RWPE1 (cell line): ENCODE data around the gene MRC2.

ENCODE experiments used
- CTCF ChIA-PET: fragments of 350-600 bp; sonication (Branson Sonifier 250); formaldehyde crosslinking; extraction: SDS; loops from one replicate; lab custom pipeline; 2021; lab: Yijun Ruan, JAX
- POLR2A ChIA-PET: fragments of 400-600 bp; formaldehyde crosslinking; extraction: SDS; loops from one replicate; lab custom pipeline; 2020; ENCODE audit warnings: antibody characterized with exemption; ENCODE audit not compliant: low non-redundant PET; lab: Yijun Ruan, JAX
- DNase-seq: peaks from one replicate; pipeline ENCODE4 v3.0.0; 2012; ENCODE audit warnings: low spot score
- H3K27ac ChIP-seq: fragments of 450-650 bp; 2 replicates; pipeline ENCODE4 v1.5.1; 2017
- TF ChIP-seq, protein P1 (sequence below): fragments of 450-650 bp; conservative IDR thresholded peaks from 2 replicates; pipeline ENCODE4 v1.5.1; 2017; ENCODE audit warnings: low read depth, mild to moderate bottlenecking

MRC2 gene

GRCh38 chr17:62648251-62648955 is 20.9 kb downstream of the MRC2 start:
- TF ChIP-seq, protein P1, sequence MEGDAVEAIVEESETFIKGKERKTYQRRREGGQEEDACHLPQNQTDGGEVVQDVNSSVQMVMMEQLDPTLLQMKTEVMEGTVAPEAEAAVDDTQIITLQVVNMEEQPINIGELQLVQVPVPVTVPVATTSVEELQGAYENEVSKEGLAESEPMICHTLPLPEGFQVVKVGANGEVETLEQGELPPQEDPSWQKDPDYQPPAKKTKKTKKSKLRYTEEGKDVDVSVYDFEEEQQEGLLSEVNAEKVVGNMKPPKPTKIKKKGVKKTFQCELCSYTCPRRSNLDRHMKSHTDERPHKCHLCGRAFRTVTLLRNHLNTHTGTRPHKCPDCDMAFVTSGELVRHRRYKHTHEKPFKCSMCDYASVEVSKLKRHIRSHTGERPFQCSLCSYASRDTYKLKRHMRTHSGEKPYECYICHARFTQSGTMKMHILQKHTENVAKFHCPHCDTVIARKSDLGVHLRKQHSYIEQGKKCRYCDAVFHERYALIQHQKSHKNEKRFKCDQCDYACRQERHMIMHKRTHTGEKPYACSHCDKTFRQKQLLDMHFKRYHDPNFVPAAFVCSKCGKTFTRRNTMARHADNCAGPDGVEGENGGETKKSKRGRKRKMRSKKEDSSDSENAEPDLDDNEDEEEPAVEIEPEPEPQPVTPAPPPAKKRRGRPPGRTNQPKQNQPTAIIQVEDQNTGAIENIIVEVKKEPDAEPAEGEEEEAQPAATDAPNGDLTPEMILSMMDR = no peak
- ChIA-PET CTCF (no interaction called here), POLR2A (no interaction called here)
- H3K27ac ChIP-seq = no peak overlapping the region
- no peak for DNase-seq

DNA sequence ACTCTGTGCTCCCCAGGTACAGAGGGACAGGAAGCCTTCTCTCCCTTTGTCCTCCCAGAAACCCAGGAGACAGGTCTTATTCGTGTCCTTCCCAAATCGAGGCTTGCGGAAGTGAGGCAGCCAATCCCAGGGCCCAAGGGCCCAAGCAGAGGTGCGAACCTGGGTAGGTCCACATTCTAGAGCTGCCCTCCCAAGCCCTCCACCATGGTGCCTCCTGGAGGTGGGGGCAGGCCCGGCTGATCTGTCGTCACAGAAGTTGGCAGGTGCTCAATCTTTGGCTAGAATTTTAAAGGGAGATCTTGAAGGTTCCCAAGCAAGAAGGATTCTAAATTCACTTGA is 21.5 kb downstream of the MRC2 start:
- DNase-seq = no peak
- CTCF ChIA-PET = no interaction called here
- H3K27ac ChIP-seq = no peak overlapping the region
- POLR2A ChIA-PET = no interaction called here
- TF ChIP-seq, protein P1 = no peak

- H3K27ac ChIP-seq = no peak overlapping the region
- ChIA-PET POLR2A (no interaction called here), CTCF (no interaction called here)
- DNase-seq = no peak
- TF ChIP-seq, protein P1 = no peak
Measured at GRCh38 chr17:62649570-62649969, 22.1 kb downstream of the MRC2 start.

GRCh38 chr17:62650587-62650986 is 23.1 kb downstream of the MRC2 start:
- DNase-seq = no peak
- H3K27ac ChIP-seq = no peak overlapping the region
- TF ChIP-seq, protein P1 = no peak
- CTCF ChIA-PET = no interaction called here
- POLR2A ChIA-PET = no interaction called here

GRCh38 chr17:62652251-62653001 is 25.0 kb downstream of the MRC2 start:
- TF ChIP-seq, protein P1 = no peak
- ChIA-PET POLR2A (no interaction called here), CTCF (no interaction called here)
- DNase-seq = no peak
- peak overlapping the region; percentile 44 for H3K27ac ChIP-seq

DNA sequence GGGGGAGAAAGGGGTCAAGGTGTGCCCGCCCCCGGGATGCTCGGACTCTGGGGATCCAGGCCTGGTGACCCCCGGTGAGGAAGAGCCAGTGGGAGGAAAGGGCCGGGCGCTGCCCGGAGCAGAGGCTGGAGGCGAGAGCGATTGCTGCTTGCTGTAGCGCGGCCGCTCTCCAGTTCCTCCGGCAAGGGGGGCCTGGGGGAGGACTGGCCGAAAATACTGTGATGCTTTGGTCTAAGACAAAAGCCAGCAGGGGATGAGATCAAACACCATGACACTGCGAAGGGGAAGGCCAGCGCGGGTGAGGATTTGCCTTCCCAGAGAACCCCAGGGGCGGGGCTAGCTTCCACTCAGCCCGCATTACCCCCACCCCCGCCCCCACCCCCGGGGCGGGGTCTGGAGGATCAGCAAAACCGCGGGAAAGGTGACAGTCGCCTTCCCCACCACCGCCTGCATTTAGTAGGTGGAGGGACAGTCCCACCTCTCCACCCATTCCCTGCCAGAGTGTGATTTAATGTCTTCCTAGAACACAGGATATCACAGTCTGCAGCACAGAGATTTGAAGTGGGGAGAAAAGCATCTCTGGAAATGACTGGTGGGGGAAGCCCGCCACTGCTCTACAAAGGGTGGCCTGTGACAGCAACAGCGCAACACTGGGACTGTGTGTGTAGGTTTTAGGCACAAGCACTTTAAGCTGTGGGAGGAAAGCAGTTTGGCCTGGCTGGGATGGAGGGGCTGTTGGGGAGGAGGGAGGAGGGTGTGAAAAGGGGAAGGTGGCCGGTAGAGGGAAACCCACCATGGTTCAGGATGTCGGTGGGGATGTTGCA is 25.7 kb downstream of the MRC2 start:
- CTCF ChIA-PET = interaction anchor here (0.6 kb wide), 1 partner anchor 666 kb away, joined by 10 read pairs; no protein-coding TSS in a partner anchor
- peak overlapping the region; percentile 44 for H3K27ac ChIP-seq
- no peak for DNase-seq
- POLR2A ChIA-PET = no interaction called here
- TF ChIP-seq, protein P1 = no peak
